Measurements from ENCODE around the gene PEPD.

GRCh38 chr19:33490041-33490451 is 31.5 kb downstream of the PEPD start:
- TF ChIP-seq TAF1 (conservative IDR thresholded peaks at IDR 0.05) (no peak), CTCF (IDR thresholded peaks at IDR 0.05; ENCODE audit: low read depth, low read length, missing input control) (no peak), GABPA (IDR thresholded peaks at IDR 0.05 in 1 of 2, conservative IDR thresholded peaks at IDR 0.05 in 1 of 2) (no peak), RXRA (IDR thresholded peaks at IDR 0.05) (no peak), SP1 (IDR thresholded peaks at IDR 0.05) (no peak)

Measured in liver (tissue), 3 donors.